Adrenal gland (tissue), 12 donors: ENCODE results near the gene PDIK1L. TPM values are rescaled to one million over a fixed set of nuclear protein-coding genes. Genes with fewer than 3 reads are reported as not detected.

Experiments
- DNase-seq, 7 donors: peaks; one replicate each; pipeline ENCODE4 v3.0.0-alpha.2; 2019 to 2020
- H3K27ac ChIP-seq, 5 donors: fragments of 200-600 bp; sonication (generic) in 4 of 5; 1 replicate in 3 of 5; 2 replicates in 2 of 5; pipeline versions ENCODE4 v1.5.1 to v1.8.0; 2016 to 2020; ENCODE audit warnings: mild to moderate bottlenecking in 1 of 5
- H3K27me3 ChIP-seq: fragments of 200-600 bp; 2 replicates; pipeline ENCODE4 v1.8.0; 2021
- H3K36me3 ChIP-seq, 2 donors: fragments of 200-600 bp; replicated peaks in 1 of 2; 1 replicate in 1 of 2; 2 replicates in 1 of 2; pipeline versions ENCODE4 v1.5.1 to v1.8.0; 2018 to 2022
- H3K4me1 ChIP-seq, 2 donors: fragments of 200-600 bp; replicated peaks in 1 of 2; 1 replicate in 1 of 2; 2 replicates in 1 of 2; pipeline versions ENCODE4 v1.5.1 to v1.8.0; 2018 to 2021
- H3K4me3 ChIP-seq, 4 donors: fragments of 200-600 bp; sonication (generic) in 3 of 4; one replicate each; pipeline ENCODE4 v1.5.1; 2016 to 2018
- H3K9me3 ChIP-seq, 3 donors: fragments of 200-600 bp; sonication (generic) in 1 of 3; replicated peaks in 1 of 3; 1 replicate in 2 of 3; 2 replicates in 1 of 3; pipeline versions ENCODE4 v1.5.1 to v1.8.0; 2016 to 2021
- CTCF ChIP-seq, 6 experiments: fragments of 450-650 bp in 4 of 6; fragments of 200-600 bp in 2 of 6; sonication (generic) in 1 of 6; IDR thresholded peaks; 1 replicate in 5 of 6; 2 replicates in 1 of 6; pipeline versions ENCODE4 v1.5.1 to v1.8.0; 2016 to 2021; ENCODE audit warnings: antibody characterized with exemption in 6 of 6, mild to moderate bottlenecking in 2 of 6, moderate library complexity in 1 of 6
- POLR2A ChIP-seq, 2 donors: fragments of 450-650 bp; IDR thresholded peaks; one replicate each; pipeline ENCODE4 v1.6.1; 2017; ENCODE audit warnings: antibody characterized with exemption in 2 of 2, mild to moderate bottlenecking in 2 of 2, moderate library complexity in 1 of 2
- WGBS, 4 donors: extraction: QIAGEN DNeasy Blood & Tissue Kit in 2 of 4; methylation state at CpG; one replicate each; pipeline versions ENCODE4 v1.1.5 to v1.1.7; 2013 to 2017; 5-methylcytosine and 5-hydroxymethylcytosine counted together
- intact Hi-C, 2 donors: fragments of 100-400 bp; cut with DNase I; formaldehyde crosslinking; loops; one replicate each; pipeline versions ENCODE4 v1.14.1 to v1.15.0; 2022 to 2023
- polyA plus RNA-seq, 3 donors: library from polyadenylated mRNA; stranded (reverse); fragments of 200-250 nt in 2 of 3; fragments of 350-450 nt in 1 of 3; fragmentation: Illumina TruSeq in 1 of 3; extraction: RNeasy Lipid Tissue Mini Kit (QIAGEN cat#74804) in 1 of 3; gene quantifications; one replicate each; pipeline ENCODE4 v1.2.3, GENCODE V29; 2013 to 2014
- total RNA-seq, 9 donors: library from RNA; depleted of rRNA in 4 of 9; stranded (reverse); fragments of >200 nt in 4 of 9; fragments of 120-200 nt in 1 of 9; fragmentation: NEBNext Ultra II Directional in 1 of 9; extraction: Animal tissue kit (Norgen Biotek cat#: 25700) in 1 of 9; gene quantifications; one replicate each; pipeline versions ENCODE4 v1.1.0 to v1.2.4, GENCODE V29; 2013 to 2023
- donor health status: healthy with polysubstance abuse.
- donor health status: Bipolar disorder and iron deficiency.
- donor health status: DM: yes; HTN: yes; CAD: no.
- donor health status: DM: no; HTN: no; CAD: no.
- donor health status: DM: no; HTN: no; CAD: no.
- donor health status: DM: yes; HTN: yes; CAD: no.

PDIK1L gene
- total and polyA plus RNA-seq, 12 donors: 1.6 to 9.8 (median 7.2) TPM

DNA sequence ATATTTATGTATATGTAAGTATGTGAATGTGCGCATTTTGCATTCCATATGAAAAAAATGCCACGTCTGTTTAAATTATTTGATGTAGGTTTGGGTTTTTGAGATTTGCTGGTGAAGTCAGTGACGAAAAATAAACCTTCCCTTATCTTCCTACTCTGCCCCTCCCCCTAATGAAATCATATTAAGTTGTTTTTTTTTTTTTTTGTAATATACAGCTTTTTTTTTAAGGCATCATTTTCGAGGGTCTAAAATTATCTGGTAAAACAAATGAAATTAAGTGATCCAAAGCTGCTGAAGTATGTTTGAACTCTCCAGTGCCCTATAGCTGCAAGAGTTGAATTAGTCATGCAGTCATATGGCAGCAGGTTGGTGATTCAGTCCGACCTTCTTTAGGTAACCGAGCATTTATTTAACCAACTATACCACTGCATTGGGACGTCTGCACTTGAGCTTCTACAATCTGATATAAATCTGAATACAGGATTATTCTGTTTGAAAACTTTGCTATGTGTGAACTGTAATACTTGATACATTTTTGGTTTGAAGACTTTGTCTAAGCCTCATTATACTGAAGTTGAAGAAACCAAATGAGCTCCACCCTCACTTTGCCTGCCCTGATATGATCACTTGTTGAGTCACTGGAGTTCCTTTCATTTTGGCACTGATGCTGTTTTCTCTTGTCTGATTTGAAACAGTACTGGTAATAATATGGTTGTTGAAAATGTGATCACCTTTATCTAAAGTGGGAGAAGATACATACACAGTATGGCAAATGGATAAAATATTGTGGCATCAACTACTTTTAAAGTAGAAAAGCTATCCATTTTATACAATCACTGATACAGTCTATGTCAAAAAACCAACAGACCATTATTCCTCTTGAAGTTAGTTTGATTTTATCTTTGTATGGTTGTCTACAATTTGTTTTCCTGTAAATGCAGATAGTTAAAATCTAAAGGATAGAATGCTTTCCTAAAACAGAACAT lies 11.7 kb downstream of the PDIK1L start:
- intact Hi-C loops: no loop called here
- no peaks in the 10 kb centered on the region for H3K27me3 ChIP-seq
- no peak overlapping the region for H3K4me3 ChIP-seq
- peak overlapping the region in 2 of 5 donors; percentile 4 to 67 for H3K27ac ChIP-seq
- peak in 2 of 7 donors; percentile 18 to 20 for DNase-seq
- H3K36me3 ChIP-seq: peaks cover 0 to 9% of the 10 kb centered on the region in 2 donors
- no peaks in the 10 kb centered on the region for H3K9me3 ChIP-seq
- H3K4me1 ChIP-seq: peaks cover 0 to 25% of the 10 kb centered on the region in 2 donors
- TF ChIP-seq POLR2A (IDR thresholded peaks at IDR 0.05) (no peak), CTCF (IDR thresholded peaks at IDR 0.05) (no peak)
- WGBS, 4 donors: 78 to 84% (median 80%) methylated on average over 7 of the region's 7 CpGs

DNA sequence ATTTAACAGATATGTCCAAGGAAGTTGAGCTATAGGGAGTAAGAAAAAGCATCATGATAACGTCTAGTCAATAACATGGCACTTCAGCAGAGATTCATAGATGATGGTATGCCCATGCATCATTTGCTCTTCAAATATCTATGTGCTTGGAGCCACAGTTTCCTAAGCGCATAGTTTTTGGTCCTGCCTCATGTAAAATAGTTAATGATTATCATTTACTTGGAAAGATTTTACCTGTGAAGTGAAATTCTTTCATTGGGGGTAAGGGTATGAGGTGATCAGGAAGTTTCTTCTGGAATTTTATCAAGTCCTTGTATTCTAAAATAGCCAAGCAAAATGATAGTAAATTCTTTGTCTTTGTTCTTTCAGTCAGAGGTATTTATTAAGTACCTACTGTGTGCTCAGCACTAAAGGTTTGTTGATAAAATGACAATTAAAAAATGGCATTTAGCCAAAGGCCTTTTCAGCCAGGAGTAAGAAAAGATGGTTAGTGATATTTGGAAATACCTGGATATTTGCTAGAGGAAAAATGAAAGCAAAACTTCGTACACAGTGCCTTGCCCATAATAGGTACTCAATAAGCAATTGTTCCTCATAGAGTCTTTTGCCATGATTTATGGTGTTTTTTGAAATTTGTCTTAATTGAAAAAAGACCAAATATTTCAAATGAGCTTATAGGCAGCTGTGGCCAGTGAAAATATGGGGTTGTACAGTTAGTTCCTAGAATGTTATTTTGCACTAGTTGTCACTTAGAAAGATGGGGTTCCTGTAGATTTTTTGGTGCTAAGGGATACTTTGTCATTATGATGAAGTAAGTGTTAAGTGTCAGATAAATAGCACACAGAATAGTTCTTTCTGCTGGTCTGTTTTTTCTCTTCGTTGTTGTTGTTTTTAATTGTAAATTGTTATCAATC lies 13.1 kb downstream of the PDIK1L start:
- H3K4me1 ChIP-seq: peaks cover 0 to 25% of the 10 kb centered on the region in 2 donors
- no peak for TF ChIP-seq POLR2A (IDR thresholded peaks at IDR 0.05)
- TF ChIP-seq CTCF (IDR thresholded peaks at IDR 0.05): no peak
- intact Hi-C loops: no loop called here
- H3K4me3 ChIP-seq: no peak overlapping the region
- H3K36me3 ChIP-seq: no peaks in the 10 kb centered on the region
- WGBS, 4 donors: 85 to 88% (median 86%) methylated on average over 4 of the region's 4 CpGs
- no peaks in the 10 kb centered on the region for H3K27me3 ChIP-seq
- H3K9me3 ChIP-seq: no peaks in the 10 kb centered on the region
- H3K27ac ChIP-seq: no peak overlapping the region
- no peak for DNase-seq

DNA sequence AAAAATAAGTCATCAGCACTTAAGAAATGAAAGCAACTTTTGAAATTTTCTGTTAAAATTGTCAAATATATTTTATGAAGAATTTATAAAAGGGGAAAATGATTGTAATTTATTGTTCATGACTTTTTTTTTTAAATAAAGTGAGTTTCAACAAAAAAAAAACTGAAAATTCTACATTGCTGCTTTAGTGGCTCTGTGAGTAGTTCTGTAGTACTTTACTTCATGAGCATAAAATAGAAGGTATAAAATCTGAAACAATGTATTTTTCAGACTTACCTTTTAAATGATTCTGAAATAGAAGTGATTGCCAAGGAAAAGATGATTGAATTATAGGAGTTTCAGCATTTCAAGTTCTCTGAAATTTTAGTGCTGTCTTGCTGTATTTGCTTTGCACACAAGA lies 13.8 kb downstream of the PDIK1L start:
- no peak for TF ChIP-seq CTCF (IDR thresholded peaks at IDR 0.05)
- no peak for TF ChIP-seq POLR2A (IDR thresholded peaks at IDR 0.05)
- H3K36me3 ChIP-seq: no peaks in the 10 kb centered on the region
- H3K4me3 ChIP-seq: no peak overlapping the region
- peaks cover 0 to 25% of the 10 kb centered on the region in 2 donors for H3K4me1 ChIP-seq
- intact Hi-C loops: no loop called here
- H3K9me3 ChIP-seq: no peaks in the 10 kb centered on the region
- H3K27ac ChIP-seq: no peak overlapping the region
- no peaks in the 10 kb centered on the region for H3K27me3 ChIP-seq
- DNase-seq: no peak

GRCh38 chr1:26125946-26126320 lies 14.3 kb downstream of the PDIK1L start:
- no peak for TF ChIP-seq CTCF (IDR thresholded peaks at IDR 0.05)
- TF ChIP-seq POLR2A (IDR thresholded peaks at IDR 0.05): no peak
- Histone ChIP-seq H3K4me1 (peaks cover 0 to 25% of the 10 kb centered on the region in 2 donors), H3K4me3 (no peak overlapping the region)

More at GRCh38 chr1:26125946-26126320, 14.3 kb downstream of the PDIK1L start:
- WGBS, 4 donors: 59 to 74% (median 65%) methylated on average over 1 of the region's 1 CpG
- Histone ChIP-seq H3K9me3 (no peaks in the 10 kb centered on the region), H3K36me3 (no peaks in the 10 kb centered on the region), H3K27me3 (no peaks in the 10 kb centered on the region), H3K27ac (peak overlapping the region in 2 of 5 donors; percentile 6 to 19)
- no peak for DNase-seq
- intact Hi-C loops: no loop called here
